HepG2 (cell line): Measurements from ENCODE around the gene ATXN7L3. TPM values are rescaled to one million over a fixed set of nuclear protein-coding genes. Genes with fewer than 3 reads are reported as not detected.

Source experiments
- microRNA-seq: library from miRNA; unstranded; fragments of <30 nt; microRNA quantifications from one replicate; pipeline ENCODE4, GENCODE V29; 2020
- polyA plus RNA-seq, 8 experiments: library from polyadenylated mRNA; depleted of rRNA in 3 of 8; stranded (reverse) in 7 of 8; unstranded in 1 of 8; fragments of >200 nt; fragmentation: Illumina TruSeq in 4 of 8; extraction: Trizol in 4 of 8; gene quantifications; 2 replicates each; pipeline versions ENCODE4 v1.2.1 to v1.2.3, GENCODE V29; 2011 to 2016; ENCODE audit warnings: low read depth in 4 of 8, missing spikeins in 1 of 8, mixed read lengths in 1 of 8; ENCODE audit not compliant: insufficient read depth in 1 of 8
- small RNA-seq, 3 experiments: library from RNA; depleted of rRNA; stranded (forward); fragments of <200 nt; gene quantifications; one replicate each; pipeline ENCODE3, GENCODE V24; 2012; ENCODE audit warnings: low read depth in 2 of 3, low replicate concordance in 1 of 3; ENCODE audit not compliant: insufficient read length in 3 of 3, insufficient read depth in 2 of 3
- total RNA-seq, 5 experiments: library from RNA; depleted of rRNA; stranded (reverse); fragments of >200 nt; fragmentation: Illumina TruSeq; extraction: Trizol; gene quantifications; 2 replicates each; pipeline ENCODE4 v1.2.3, GENCODE V29; 2016; ENCODE audit warnings: low read depth in 1 of 5

ATXN7L3 gene
- total and polyA plus RNA-seq, 2 of the 13 experiments (the other 11 are each of a cell fraction or from before 2014, with no cell fraction given): 44.5 to 59.1 TPM

Small RNA genes within 50 kb of the gene (microRNA-seq; reads per million reads assigned to microRNA genes)
- gene MIR6782: 0.51 reads per million

Small RNA genes within 50 kb of the gene (small RNA-seq; reads per million reads assigned to genes)
- gene MIR6782: 0 reads per million in 3 experiments

Other genes starting within 250 kb of the ATXN7L3 start
- not detected in 2 replicates for gene PYY, start 245.9 kb downstream of the ATXN7L3 start, total RNA-seq (2016; rRNA removed; fragmentation: Illumina TruSeq; extraction: Trizol)
- 0.24 and 0.25 TPM in 2 replicates for gene PYY, start 245.9 kb downstream of the ATXN7L3 start, polyA plus RNA-seq (2011; rRNA removed)
- gene NAGS, start 195.3 kb downstream of the ATXN7L3 start, total RNA-seq (2016; rRNA removed; fragmentation: Illumina TruSeq; extraction: Trizol): 3.0 and 4.3 TPM in 2 replicates
- gene NAGS, start 195.3 kb downstream of the ATXN7L3 start, polyA plus RNA-seq (2011; rRNA removed): 5.1 and 10.3 TPM in 2 replicates
- gene TMEM101, start 184.9 kb downstream of the ATXN7L3 start, total RNA-seq (2016; rRNA removed; fragmentation: Illumina TruSeq; extraction: Trizol): 50.0 and 72.0 TPM in 2 replicates
- 100 and 107 TPM in 2 replicates for gene TMEM101, start 184.9 kb downstream of the ATXN7L3 start, polyA plus RNA-seq (2011; rRNA removed)
- gene LSM12, start 133.2 kb downstream of the ATXN7L3 start, total RNA-seq (2016; rRNA removed; fragmentation: Illumina TruSeq; extraction: Trizol): 52.8 and 58.4 TPM in 2 replicates
- 43.3 and 55.7 TPM in 2 replicates for gene LSM12, start 133.2 kb downstream of the ATXN7L3 start, polyA plus RNA-seq (2011; rRNA removed)
- gene G6PC3, start 129.1 kb downstream of the ATXN7L3 start, total RNA-seq (2016; rRNA removed; fragmentation: Illumina TruSeq; extraction: Trizol): 18.8 and 38.5 TPM in 2 replicates
- gene G6PC3, start 129.1 kb downstream of the ATXN7L3 start, polyA plus RNA-seq (2011; rRNA removed): 75.8 and 76.1 TPM in 2 replicates
- gene HDAC5, start 76.2 kb downstream of the ATXN7L3 start, total RNA-seq (2016; rRNA removed; fragmentation: Illumina TruSeq; extraction: Trizol): 34.0 and 46.4 TPM in 2 replicates
- gene HDAC5, start 76.2 kb downstream of the ATXN7L3 start, polyA plus RNA-seq (2011; rRNA removed): 85.4 and 140 TPM in 2 replicates
- gene HROB, start 58.0 kb downstream of the ATXN7L3 start, total RNA-seq (2016; rRNA removed; fragmentation: Illumina TruSeq; extraction: Trizol): 6.7 and 7.1 TPM in 2 replicates
- 5.0 and 6.1 TPM in 2 replicates for gene HROB, start 58.0 kb downstream of the ATXN7L3 start, polyA plus RNA-seq (2011; rRNA removed)
- gene ASB16, start 29.2 kb downstream of the ATXN7L3 start, total RNA-seq (2016; rRNA removed; fragmentation: Illumina TruSeq; extraction: Trizol): 0.07 TPM in 1 of 2 replicates, not detected in the other
- gene ASB16, start 29.2 kb downstream of the ATXN7L3 start, polyA plus RNA-seq (2011; rRNA removed): 0.05 TPM in 1 of 2 replicates, not detected in the other
- gene TMUB2, start 12.9 kb downstream of the ATXN7L3 start, total RNA-seq (2016; rRNA removed; fragmentation: Illumina TruSeq; extraction: Trizol): 18.7 and 26.9 TPM in 2 replicates
- 50.8 and 55.5 TPM in 2 replicates for gene TMUB2, start 12.9 kb downstream of the ATXN7L3 start, polyA plus RNA-seq (2011; rRNA removed)
- gene UBTF, start 19.8 kb upstream of the ATXN7L3 start, total RNA-seq (2016; rRNA removed; fragmentation: Illumina TruSeq; extraction: Trizol): 52.1 and 60.9 TPM in 2 replicates
- gene UBTF, start 19.8 kb upstream of the ATXN7L3 start, polyA plus RNA-seq (2011; rRNA removed): 15.2 and 16.1 TPM in 2 replicates
- not detected in 2 replicates for gene SLC4A1, start 68.3 kb upstream of the ATXN7L3 start, total RNA-seq (2016; rRNA removed; fragmentation: Illumina TruSeq; extraction: Trizol)
- gene SLC4A1, start 68.3 kb upstream of the ATXN7L3 start, polyA plus RNA-seq (2011; rRNA removed): 0.01 TPM in 1 of 2 replicates, not detected in the other
- gene RUNDC3A, start 108.7 kb upstream of the ATXN7L3 start, total RNA-seq (2016; rRNA removed; fragmentation: Illumina TruSeq; extraction: Trizol): not detected in 2 replicates
- gene RUNDC3A, start 108.7 kb upstream of the ATXN7L3 start, polyA plus RNA-seq (2011; rRNA removed): 0.25 and 0.33 TPM in 2 replicates
- gene SLC25A39, start 124.9 kb upstream of the ATXN7L3 start, total RNA-seq (2016; rRNA removed; fragmentation: Illumina TruSeq; extraction: Trizol): 119 and 151 TPM in 2 replicates
- gene SLC25A39, start 124.9 kb upstream of the ATXN7L3 start, polyA plus RNA-seq (2011; rRNA removed): 144 and 164 TPM in 2 replicates
- gene GRN, start 145.4 kb upstream of the ATXN7L3 start, total RNA-seq (2016; rRNA removed; fragmentation: Illumina TruSeq; extraction: Trizol): 41.2 and 86.6 TPM in 2 replicates
- gene GRN, start 145.4 kb upstream of the ATXN7L3 start, polyA plus RNA-seq (2011; rRNA removed): 143 and 195 TPM in 2 replicates
- 1.0 and 1.8 TPM in 2 replicates for gene FAM171A2, start 164.0 kb upstream of the ATXN7L3 start, total RNA-seq (2016; rRNA removed; fragmentation: Illumina TruSeq; extraction: Trizol)
- gene FAM171A2, start 164.0 kb upstream of the ATXN7L3 start, polyA plus RNA-seq (2011; rRNA removed): 3.6 and 5.8 TPM in 2 replicates
- gene ITGA2B, start 189.8 kb upstream of the ATXN7L3 start, total RNA-seq (2016; rRNA removed; fragmentation: Illumina TruSeq; extraction: Trizol): 0.38 and 0.41 TPM in 2 replicates
- 1.1 and 1.9 TPM in 2 replicates for gene ITGA2B, start 189.8 kb upstream of the ATXN7L3 start, polyA plus RNA-seq (2011; rRNA removed)